Spleen (tissue), 7 donors: ENCODE results near the gene TTC24.

Experiments
- POLR2A ChIP-seq, 3 donors: fragments of 450-650 bp; IDR thresholded peaks; one replicate each; pipeline ENCODE4 v1.5.1; 2017; ENCODE audit warnings: antibody characterized with exemption in 3 of 3, mild to moderate bottlenecking in 1 of 3
- TF ChIP-seq, protein P1 (sequence below), 11 experiments: fragments of 200-600 bp in 7 of 11; fragments of 450-650 bp in 4 of 11; sonication (generic) in 4 of 11; IDR thresholded peaks in 8 of 11; conservative IDR thresholded peaks in 3 of 11; 1 replicate in 7 of 11; 2 replicates in 4 of 11; pipeline versions ENCODE4 v1.4.0 to v1.8.0; 2016 to 2021; ENCODE audit warnings: antibody characterized with exemption in 11 of 11, inconsistent platforms in 4 of 11, mild to moderate bottlenecking in 1 of 11
- donor health status: DM: no; HTN: no; CAD: no; lungs with moderate emphysema.
- donor health status: DM: no; HTN: no; CAD: no.
- donor health status: DM: no; HTN: no; CAD: no.

DNA sequence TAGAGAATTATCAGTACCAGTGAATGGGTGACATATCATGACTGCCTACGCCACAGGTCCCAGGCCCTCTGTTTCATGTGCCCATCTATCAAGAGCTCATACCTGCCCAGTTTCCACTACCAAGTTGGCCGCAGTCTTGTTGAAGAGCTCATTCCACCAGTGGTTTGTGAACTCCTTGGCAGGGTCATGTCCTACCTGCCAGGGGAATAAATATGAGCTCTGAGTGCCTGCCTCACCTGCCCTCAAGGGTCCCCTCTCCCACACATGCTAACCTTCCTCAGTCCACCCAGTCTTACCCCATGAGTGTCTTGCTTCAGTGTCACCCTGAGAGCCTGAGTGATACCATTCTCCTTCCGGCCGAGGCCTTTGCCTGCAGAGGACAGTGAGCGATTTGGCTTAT is 18.6 kb downstream of the TTC24 start:
- TF ChIP-seq, protein P1, sequence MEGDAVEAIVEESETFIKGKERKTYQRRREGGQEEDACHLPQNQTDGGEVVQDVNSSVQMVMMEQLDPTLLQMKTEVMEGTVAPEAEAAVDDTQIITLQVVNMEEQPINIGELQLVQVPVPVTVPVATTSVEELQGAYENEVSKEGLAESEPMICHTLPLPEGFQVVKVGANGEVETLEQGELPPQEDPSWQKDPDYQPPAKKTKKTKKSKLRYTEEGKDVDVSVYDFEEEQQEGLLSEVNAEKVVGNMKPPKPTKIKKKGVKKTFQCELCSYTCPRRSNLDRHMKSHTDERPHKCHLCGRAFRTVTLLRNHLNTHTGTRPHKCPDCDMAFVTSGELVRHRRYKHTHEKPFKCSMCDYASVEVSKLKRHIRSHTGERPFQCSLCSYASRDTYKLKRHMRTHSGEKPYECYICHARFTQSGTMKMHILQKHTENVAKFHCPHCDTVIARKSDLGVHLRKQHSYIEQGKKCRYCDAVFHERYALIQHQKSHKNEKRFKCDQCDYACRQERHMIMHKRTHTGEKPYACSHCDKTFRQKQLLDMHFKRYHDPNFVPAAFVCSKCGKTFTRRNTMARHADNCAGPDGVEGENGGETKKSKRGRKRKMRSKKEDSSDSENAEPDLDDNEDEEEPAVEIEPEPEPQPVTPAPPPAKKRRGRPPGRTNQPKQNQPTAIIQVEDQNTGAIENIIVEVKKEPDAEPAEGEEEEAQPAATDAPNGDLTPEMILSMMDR (IDR thresholded peaks at IDR 0.05 in 8 of 11, conservative IDR thresholded peaks at IDR 0.05 in 3 of 11), result no peak
- no peak for TF ChIP-seq POLR2A (IDR thresholded peaks at IDR 0.05)
